Activated naive CD8-positive, alpha-beta T cell treated with anti-CD3 and anti-CD28 coated beads for 36 hours (primary cell): Measurements from ENCODE around the gene FRMD8. TPM values are rescaled to one million over a fixed set of nuclear protein-coding genes. Genes with fewer than 3 reads are reported as not detected.
"Not testable (repeated sequence)": the region's sequence is repeated elsewhere in the genome, so short reads cannot be mapped to it uniquely, and the experiment has no call there.

Experiments
- DNase-seq: peaks from one replicate; pipeline ENCODE4 v3.0.0; 2021
- H3K27ac Mint-ChIP-seq: one replicate; pipeline ENCODE4 v1.8.0; 2022; ENCODE audit warnings: mild to moderate bottlenecking, moderate library complexity, mixed read lengths
- H3K27me3 Mint-ChIP-seq: one replicate; pipeline ENCODE4 v1.8.0; 2022; ENCODE audit warnings: mild to moderate bottlenecking, mixed read lengths
- H3K36me3 Mint-ChIP-seq: one replicate; pipeline ENCODE4 v1.8.0; 2021; ENCODE audit warnings: mild to moderate bottlenecking, mixed read lengths
- H3K4me1 Mint-ChIP-seq: one replicate; pipeline ENCODE4 v1.8.0; 2021; ENCODE audit warnings: mixed read lengths
- H3K4me3 Mint-ChIP-seq: one replicate; pipeline ENCODE4 v1.8.0; 2022; ENCODE audit warnings: mild to moderate bottlenecking, moderate library complexity, mixed read lengths
- H3K9me3 Mint-ChIP-seq: one replicate; pipeline ENCODE4 v1.8.0; 2022; ENCODE audit warnings: mixed read lengths
- total RNA-seq, 2 experiments: library from RNA; stranded (reverse); gene quantifications; one replicate each; pipeline ENCODE4 v1.2.3, GENCODE V29; 2021

The FRMD8 gene
- total RNA-seq, 2 experiments from 2014 or later: 33.1 to 36.3 TPM

- peak overlapping the region; percentile 58 for H3K27ac Mint-ChIP-seq
- DNase-seq, H3K36me3 Mint-ChIP-seq, H3K9me3 Mint-ChIP-seq, H3K27me3 Mint-ChIP-seq, H3K4me3 Mint-ChIP-seq: not testable (repeated sequence)
- H3K4me1 Mint-ChIP-seq: peaks cover 13% of the 10 kb centered on the region
These were observed 65.8 kb downstream of the FRMD8 start for GRCh38 chr11:65452259-65452658.

- Mint-ChIP-seq H3K9me3 (peaks cover 2% of the 10 kb centered on the region), H3K4me3 (no peak overlapping the region), H3K27me3 (no peaks in the 10 kb centered on the region), H3K4me1 (peaks cover 13% of the 10 kb centered on the region), H3K36me3 (no peaks in the 10 kb centered on the region), H3K27ac (no peak overlapping the region)
- DNase-seq: no peak
These were observed 66.5 kb downstream of the FRMD8 start for GRCh38 chr11:65452806-65453490.

DNA sequence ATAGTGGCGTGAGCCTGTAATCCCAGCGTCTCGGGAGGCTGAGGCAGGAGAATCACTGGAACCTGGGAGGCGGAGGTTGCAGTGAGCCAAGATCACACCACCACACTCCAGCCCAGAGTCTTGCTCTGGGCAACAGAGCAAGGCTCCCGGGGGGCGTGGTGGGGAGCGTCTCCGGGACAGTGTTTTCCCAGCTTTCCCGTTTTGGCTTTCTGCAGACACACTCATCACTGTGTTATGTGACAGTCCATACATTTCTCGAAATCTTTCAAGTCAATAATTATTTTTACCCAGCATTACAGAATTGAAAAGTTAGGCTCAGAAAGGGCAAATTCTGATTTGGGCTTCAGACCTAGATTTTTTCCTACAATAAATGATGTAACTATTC lies 67.9 kb downstream of the FRMD8 start:
- no peak overlapping the region for H3K27ac Mint-ChIP-seq
- H3K4me1 Mint-ChIP-seq: peaks cover 13% of the 10 kb centered on the region
- H3K4me3 Mint-ChIP-seq: peak overlapping the region; percentile 94
- no peaks in the 10 kb centered on the region for H3K27me3 Mint-ChIP-seq
- no peaks in the 10 kb centered on the region for H3K36me3 Mint-ChIP-seq
- peaks cover 2% of the 10 kb centered on the region for H3K9me3 Mint-ChIP-seq
- no peak for DNase-seq

GRCh38 chr11:65454696-65455456 lies 68.4 kb downstream of the FRMD8 start:
- Mint-ChIP-seq H3K27ac (peak overlapping the region; percentile 89), H3K4me1 (peaks cover 17% of the 10 kb centered on the region), H3K27me3 (no peaks in the 10 kb centered on the region)

DNA sequence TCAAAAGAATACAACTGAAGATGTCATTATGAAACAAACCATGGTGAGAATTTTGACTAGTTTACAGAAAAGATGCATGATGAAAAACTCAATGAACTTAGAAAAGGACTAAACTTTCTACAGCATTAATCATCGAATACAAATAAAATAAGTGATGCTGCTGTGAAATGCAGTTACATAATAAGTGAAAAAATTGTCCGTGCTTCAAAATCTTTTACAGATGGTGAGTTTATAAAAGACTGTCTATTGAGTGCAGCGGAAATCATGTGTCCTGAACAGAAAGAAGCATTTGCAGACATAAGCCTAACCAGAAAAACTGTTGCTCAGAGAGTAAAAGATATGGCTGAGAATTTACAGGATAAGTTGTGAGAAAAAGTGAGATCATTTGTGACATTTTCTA lies 70.0 kb downstream of the FRMD8 start:
- DNase-seq: no peak
- peak overlapping the region; percentile 53 for H3K4me3 Mint-ChIP-seq

More at GRCh38 chr11:65454696-65455456, 68.4 kb downstream of the FRMD8 start:
- Mint-ChIP-seq H3K36me3 (no peaks in the 10 kb centered on the region), H3K4me3 (peak overlapping the region; percentile 94), H3K9me3 (peaks cover 2% of the 10 kb centered on the region)
- DNase-seq: peak; percentile 84

GRCh38 chr11:65459552-65459951 lies 73.1 kb downstream of the FRMD8 start:
- H3K4me3 Mint-ChIP-seq: no peak overlapping the region
- DNase-seq: no peak
- H3K9me3 Mint-ChIP-seq: no peaks in the 10 kb centered on the region
- peaks cover 14% of the 10 kb centered on the region for H3K4me1 Mint-ChIP-seq
- H3K27ac Mint-ChIP-seq: no peak overlapping the region
- no peaks in the 10 kb centered on the region for H3K27me3 Mint-ChIP-seq
- no peaks in the 10 kb centered on the region for H3K36me3 Mint-ChIP-seq

More for the DNA sequence above, 70.0 kb downstream of the FRMD8 start:
- Mint-ChIP-seq H3K27me3 (no peaks in the 10 kb centered on the region), H3K27ac (no peak overlapping the region), H3K4me1 (peaks cover 17% of the 10 kb centered on the region), H3K9me3 (no peaks in the 10 kb centered on the region), H3K36me3 (no peaks in the 10 kb centered on the region)

Other genes starting within 250 kb of the FRMD8 start
- not detected for gene SPDYC, start 216.4 kb upstream of the FRMD8 start, total RNA-seq
- gene CAPN1, start 204.7 kb upstream of the FRMD8 start, total RNA-seq: 10 to 100 TPM; 57.9 to 66.7 TPM
- gene POLA2, start 124.7 kb upstream of the FRMD8 start, total RNA-seq: 10 to 100 TPM; 73.8 to 74.5 TPM
- gene CDC42EP2, start 71.8 kb upstream of the FRMD8 start, total RNA-seq: under 1 TPM; 0.18 to 0.54 TPM
- 10 to 100 TPM; 50.5 to 54.9 TPM for gene DPF2, start 52.8 kb upstream of the FRMD8 start, total RNA-seq
- gene TIGD3, start 31.9 kb upstream of the FRMD8 start, total RNA-seq: under 1 TPM; 0.49 to 0.54 TPM
- 10 to 100 TPM; 15.4 to 15.7 TPM for gene SLC25A45, start 4.0 kb upstream of the FRMD8 start, total RNA-seq
- 100 to 1,000 TPM; 136 to 155 TPM for gene NEAT1, start 36.2 kb downstream of the FRMD8 start, total RNA-seq
- gene MALAT1, start 112.4 kb downstream of the FRMD8 start, total RNA-seq: 1,000 to 10,000 TPM; 2,463 to 2,829 TPM
- gene SCYL1, start 138.4 kb downstream of the FRMD8 start, total RNA-seq: 10 to 100 TPM; 70.5 to 80.3 TPM
- 10 to 100 TPM; 35.5 to 36.0 TPM for gene LTBP3, start 171.7 kb downstream of the FRMD8 start, total RNA-seq
- 10 to 100 TPM; 59.1 to 63.3 TPM for gene ZNRD2, start 183.8 kb downstream of the FRMD8 start, total RNA-seq
- gene FAM89B, start 185.9 kb downstream of the FRMD8 start, total RNA-seq: 10 to 100 TPM; 13.6 to 15.0 TPM
- gene EHBP1L1, start 189.4 kb downstream of the FRMD8 start, total RNA-seq: 10 to 100 TPM; 55.7 to 60.0 TPM
- under 1 TPM; 0.37 to 0.62 TPM for gene KCNK7, start 209.2 kb downstream of the FRMD8 start, total RNA-seq
- 10 to 100 TPM; 51.2 to 54.8 TPM for gene MAP3K11, start 227.6 kb downstream of the FRMD8 start, total RNA-seq
- gene PCNX3, start 229.1 kb downstream of the FRMD8 start, total RNA-seq: 10 to 100 TPM; 40.9 to 42.6 TPM